HepG2 (cell line): Measurements from ENCODE around the gene CEACAM8. TPM values are rescaled to one million over a fixed set of nuclear protein-coding genes. Genes with fewer than 3 reads are reported as not detected.

ENCODE experiments used
- CEBPG ChIP-seq: IDR thresholded peaks from 2 replicates; pipeline ENCODE4 v1.6.1; 2016
- FLYWCH1 ChIP-seq: sonication (generic); formaldehyde crosslinking; IDR thresholded peaks from 2 replicates; pipeline ENCODE4 v1.8.1; 2023; ENCODE audit warnings: mild to moderate bottlenecking, missing genetic modification reagents
- FOXK2 ChIP-seq: fragments of 450-650 bp; IDR thresholded peaks from 2 replicates; pipeline ENCODE4 v1.6.1; 2016
- PITX1 ChIP-seq: sonication (generic); formaldehyde crosslinking; IDR thresholded peaks from 2 replicates; pipeline ENCODE4 v1.5.1; 2020; ENCODE audit warnings: mild to moderate bottlenecking, missing genetic modification reagents
- TOPORS ChIP-seq: sonication (generic); formaldehyde crosslinking; IDR thresholded peaks from 2 replicates; pipeline ENCODE4 v1.8.0; 2023; ENCODE audit warnings: mild to moderate bottlenecking, missing genetic modification reagents
- TSC22D2 ChIP-seq: sonication (generic); formaldehyde crosslinking; IDR thresholded peaks from 2 replicates; pipeline ENCODE4 v1.5.1; 2020; ENCODE audit warnings: missing genetic modification reagents, mild to moderate bottlenecking, borderline replicate concordance
- YEATS2 ChIP-seq: sonication (generic); formaldehyde crosslinking; IDR thresholded peaks from 2 replicates; pipeline ENCODE4 v1.4.0; 2020; ENCODE audit warnings: missing genetic modification reagents, borderline replicate concordance
- ZNF879 ChIP-seq: sonication (generic); formaldehyde crosslinking; IDR thresholded peaks from 2 replicates; pipeline ENCODE4 v1.8.1; 2023; ENCODE audit warnings: missing genetic modification reagents
- polyA plus RNA-seq, 8 experiments: library from polyadenylated mRNA; depleted of rRNA in 3 of 8; stranded (reverse) in 7 of 8; unstranded in 1 of 8; fragments of >200 nt; fragmentation: Illumina TruSeq in 4 of 8; extraction: Trizol in 4 of 8; gene quantifications; 2 replicates each; pipeline versions ENCODE4 v1.2.1 to v1.2.3, GENCODE V29; 2011 to 2016; ENCODE audit warnings: low read depth in 4 of 8, missing spikeins in 1 of 8, mixed read lengths in 1 of 8; ENCODE audit not compliant: insufficient read depth in 1 of 8
- total RNA-seq, 5 experiments: library from RNA; depleted of rRNA; stranded (reverse); fragments of >200 nt; fragmentation: Illumina TruSeq; extraction: Trizol; gene quantifications; 2 replicates each; pipeline ENCODE4 v1.2.3, GENCODE V29; 2016; ENCODE audit warnings: low read depth in 1 of 5
- TF ChIP-seq, protein P1 (sequence below): IDR thresholded peaks from 2 replicates; pipeline ENCODE4 v1.6.1; 2016; ENCODE audit warnings: low read depth, missing genetic modification reagents, missing compliant biosample characterization
- TF ChIP-seq, protein P2 (sequence below): sonication (generic); formaldehyde crosslinking; IDR thresholded peaks from 2 replicates; pipeline ENCODE4 v1.5.0; 2020; ENCODE audit warnings: missing genetic modification reagents
- TF ChIP-seq, protein P3 (sequence below): sonication (generic); formaldehyde crosslinking; IDR thresholded peaks from 2 replicates; pipeline ENCODE4 v1.5.0; 2020; ENCODE audit warnings: mild to moderate bottlenecking, missing genetic modification reagents
- TF ChIP-seq, protein P4 (sequence below): sonication (generic); formaldehyde crosslinking; IDR thresholded peaks from 2 replicates; pipeline ENCODE4 v1.5.0; 2020; ENCODE audit warnings: mild to moderate bottlenecking, missing genetic modification reagents, borderline replicate concordance

The CEACAM8 gene
- total and polyA plus RNA-seq, 2 of the 13 experiments (the other 11 are each of a cell fraction or from before 2014, with no cell fraction given) = not detected

DNA sequence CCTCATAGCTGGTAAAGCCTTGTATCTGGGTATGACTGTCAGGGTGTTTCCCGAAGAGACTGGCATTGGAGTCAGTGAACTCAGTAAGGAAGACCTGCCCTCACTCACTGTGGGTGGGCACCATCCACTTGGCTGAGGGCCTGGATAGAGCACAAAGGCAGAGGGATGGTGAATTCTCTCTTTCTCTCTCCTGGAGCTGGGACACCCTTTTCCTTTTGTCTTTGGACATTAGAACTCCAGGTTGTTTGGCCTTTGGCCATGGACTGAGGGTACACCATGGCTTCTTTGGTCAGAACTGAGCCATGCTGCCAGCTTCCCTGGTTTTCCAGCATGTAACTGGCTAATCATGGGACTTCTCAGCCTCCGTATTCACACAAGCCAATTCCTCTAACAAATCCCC, 61.8 kb downstream of the CEACAM8 start (continued):
- TF ChIP-seq, protein P1, sequence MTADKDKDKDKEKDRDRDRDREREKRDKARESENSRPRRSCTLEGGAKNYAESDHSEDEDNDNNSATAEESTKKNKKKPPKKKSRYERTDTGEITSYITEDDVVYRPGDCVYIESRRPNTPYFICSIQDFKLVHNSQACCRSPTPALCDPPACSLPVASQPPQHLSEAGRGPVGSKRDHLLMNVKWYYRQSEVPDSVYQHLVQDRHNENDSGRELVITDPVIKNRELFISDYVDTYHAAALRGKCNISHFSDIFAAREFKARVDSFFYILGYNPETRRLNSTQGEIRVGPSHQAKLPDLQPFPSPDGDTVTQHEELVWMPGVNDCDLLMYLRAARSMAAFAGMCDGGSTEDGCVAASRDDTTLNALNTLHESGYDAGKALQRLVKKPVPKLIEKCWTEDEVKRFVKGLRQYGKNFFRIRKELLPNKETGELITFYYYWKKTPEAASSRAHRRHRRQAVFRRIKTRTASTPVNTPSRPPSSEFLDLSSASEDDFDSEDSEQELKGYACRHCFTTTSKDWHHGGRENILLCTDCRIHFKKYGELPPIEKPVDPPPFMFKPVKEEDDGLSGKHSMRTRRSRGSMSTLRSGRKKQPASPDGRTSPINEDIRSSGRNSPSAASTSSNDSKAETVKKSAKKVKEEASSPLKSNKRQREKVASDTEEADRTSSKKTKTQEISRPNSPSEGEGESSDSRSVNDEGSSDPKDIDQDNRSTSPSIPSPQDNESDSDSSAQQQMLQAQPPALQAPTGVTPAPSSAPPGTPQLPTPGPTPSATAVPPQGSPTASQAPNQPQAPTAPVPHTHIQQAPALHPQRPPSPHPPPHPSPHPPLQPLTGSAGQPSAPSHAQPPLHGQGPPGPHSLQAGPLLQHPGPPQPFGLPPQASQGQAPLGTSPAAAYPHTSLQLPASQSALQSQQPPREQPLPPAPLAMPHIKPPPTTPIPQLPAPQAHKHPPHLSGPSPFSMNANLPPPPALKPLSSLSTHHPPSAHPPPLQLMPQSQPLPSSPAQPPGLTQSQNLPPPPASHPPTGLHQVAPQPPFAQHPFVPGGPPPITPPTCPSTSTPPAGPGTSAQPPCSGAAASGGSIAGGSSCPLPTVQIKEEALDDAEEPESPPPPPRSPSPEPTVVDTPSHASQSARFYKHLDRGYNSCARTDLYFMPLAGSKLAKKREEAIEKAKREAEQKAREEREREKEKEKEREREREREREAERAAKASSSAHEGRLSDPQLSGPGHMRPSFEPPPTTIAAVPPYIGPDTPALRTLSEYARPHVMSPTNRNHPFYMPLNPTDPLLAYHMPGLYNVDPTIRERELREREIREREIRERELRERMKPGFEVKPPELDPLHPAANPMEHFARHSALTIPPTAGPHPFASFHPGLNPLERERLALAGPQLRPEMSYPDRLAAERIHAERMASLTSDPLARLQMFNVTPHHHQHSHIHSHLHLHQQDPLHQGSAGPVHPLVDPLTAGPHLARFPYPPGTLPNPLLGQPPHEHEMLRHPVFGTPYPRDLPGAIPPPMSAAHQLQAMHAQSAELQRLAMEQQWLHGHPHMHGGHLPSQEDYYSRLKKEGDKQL (CRISPR knock-in tag) = no peak
- TF ChIP-seq PITX1 (CRISPR knock-in tag) (no peak), TOPORS (no peak), CEBPG (CRISPR knock-in tag) (no peak), YEATS2 (CRISPR knock-in tag) (no peak), TSC22D2 (CRISPR knock-in tag) (no peak), ZNF879 (CRISPR knock-in tag) (no peak), FOXK2 (no peak), FLYWCH1 (no peak)
- TF ChIP-seq, protein P2, sequence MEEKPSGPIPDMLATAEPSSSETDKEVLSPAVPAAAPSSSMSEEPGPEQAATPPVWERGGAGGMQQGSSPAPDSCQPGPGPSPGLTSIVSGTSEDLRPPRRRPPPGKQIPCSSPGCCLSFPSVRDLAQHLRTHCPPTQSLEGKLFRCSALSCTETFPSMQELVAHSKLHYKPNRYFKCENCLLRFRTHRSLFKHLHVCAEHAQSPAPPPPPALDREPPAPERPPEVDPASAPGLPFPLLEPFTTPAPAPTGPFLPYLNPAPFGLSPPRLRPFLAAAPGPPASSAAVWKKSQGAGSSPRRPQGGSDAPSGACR (CRISPR knock-in tag) = no peak
- TF ChIP-seq, protein P3, sequence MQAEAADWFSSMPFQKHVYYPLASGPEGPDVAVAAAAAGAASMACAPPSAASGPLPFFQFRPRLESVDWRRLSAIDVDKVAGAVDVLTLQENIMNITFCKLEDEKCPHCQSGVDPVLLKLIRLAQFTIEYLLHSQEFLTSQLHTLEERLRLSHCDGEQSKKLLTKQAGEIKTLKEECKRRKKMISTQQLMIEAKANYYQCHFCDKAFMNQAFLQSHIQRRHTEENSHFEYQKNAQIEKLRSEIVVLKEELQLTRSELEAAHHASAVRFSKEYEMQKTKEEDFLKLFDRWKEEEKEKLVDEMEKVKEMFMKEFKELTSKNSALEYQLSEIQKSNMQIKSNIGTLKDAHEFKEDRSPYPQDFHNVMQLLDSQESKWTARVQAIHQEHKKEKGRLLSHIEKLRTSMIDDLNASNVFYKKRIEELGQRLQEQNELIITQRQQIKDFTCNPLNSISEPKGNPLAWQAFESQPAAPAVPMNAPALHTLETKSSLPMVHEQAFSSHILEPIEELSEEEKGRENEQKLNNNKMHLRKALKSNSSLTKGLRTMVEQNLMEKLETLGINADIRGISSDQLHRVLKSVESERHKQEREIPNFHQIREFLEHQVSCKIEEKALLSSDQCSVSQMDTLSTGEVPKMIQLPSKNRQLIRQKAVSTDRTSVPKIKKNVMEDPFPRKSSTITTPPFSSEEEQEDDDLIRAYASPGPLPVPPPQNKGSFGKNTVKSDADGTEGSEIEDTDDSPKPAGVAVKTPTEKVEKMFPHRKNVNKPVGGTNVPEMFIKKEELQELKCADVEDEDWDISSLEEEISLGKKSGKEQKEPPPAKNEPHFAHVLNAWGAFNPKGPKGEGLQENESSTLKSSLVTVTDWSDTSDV (CRISPR knock-in tag) = no peak
- TF ChIP-seq, protein P4, sequence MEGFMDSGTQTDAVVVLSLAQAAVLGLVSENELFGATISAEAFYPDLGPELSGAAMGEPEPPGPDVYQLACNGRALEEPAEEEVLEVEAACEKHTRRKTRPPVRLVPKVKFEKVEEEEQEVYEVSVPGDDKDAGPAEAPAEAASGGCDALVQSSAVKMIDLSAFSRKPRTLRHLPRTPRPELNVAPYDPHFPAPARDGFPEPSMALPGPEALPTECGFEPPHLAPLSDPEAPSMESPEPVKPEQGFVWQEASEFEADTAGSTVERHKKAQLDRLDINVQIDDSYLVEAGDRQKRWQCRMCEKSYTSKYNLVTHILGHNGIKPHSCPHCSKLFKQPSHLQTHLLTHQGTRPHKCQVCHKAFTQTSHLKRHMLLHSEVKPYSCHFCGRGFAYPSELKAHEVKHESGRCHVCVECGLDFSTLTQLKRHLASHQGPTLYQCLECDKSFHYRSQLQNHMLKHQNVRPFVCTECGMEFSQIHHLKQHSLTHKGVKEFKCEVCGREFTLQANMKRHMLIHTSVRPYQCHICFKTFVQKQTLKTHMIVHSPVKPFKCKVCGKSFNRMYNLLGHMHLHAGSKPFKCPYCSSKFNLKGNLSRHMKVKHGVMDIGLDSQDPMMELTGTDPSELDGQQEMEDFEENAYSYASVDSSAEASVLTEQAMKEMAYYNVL (CRISPR knock-in tag) = no peak
